GM12891 (cell line): ENCODE results near the gene EDEM1.

Source experiments
- DNase-seq: peaks from one replicate; pipeline ENCODE4 v3.0.0; 2011; ENCODE audit warnings: low spot score; ENCODE audit not compliant: insufficient read length
- FAIRE-seq: peaks from 2 replicates; lab custom pipeline; 2011; peaks lifted over from hg19 to GRCh38; lab: Jason Lieb, UNC
- PAX5 ChIP-seq: IDR thresholded peaks from 2 replicates; pipeline ENCODE4 v1.6.1; 2011; ENCODE audit warnings: low read length, moderate library complexity, mild to moderate bottlenecking; ENCODE audit not compliant: insufficient read depth, severe bottlenecking
- POLR2A ChIP-seq: IDR thresholded peaks from 2 replicates; pipeline ENCODE4 v1.6.1; 2011; ENCODE audit warnings: low read depth, low read length, control low read depth
- POLR2AphosphoS5 ChIP-seq: IDR thresholded peaks from 2 replicates; pipeline ENCODE4 v1.6.1; 2011; ENCODE audit warnings: low read depth, low read length, control low read depth
- POU2F2 ChIP-seq: IDR thresholded peaks from 2 replicates; pipeline ENCODE4 v1.6.1; 2011; ENCODE audit warnings: low read depth, mild to moderate bottlenecking, control low read depth, low read length, moderate library complexity
- SPI1 ChIP-seq: IDR thresholded peaks from 2 replicates; pipeline ENCODE4 v1.6.1; 2011; ENCODE audit warnings: low read depth, low read length, control low read depth
- TAF1 ChIP-seq: IDR thresholded peaks from 2 replicates; pipeline ENCODE4 v1.6.1; 2011; ENCODE audit warnings: low read depth, low read length, control low read depth

The EDEM1 gene

GRCh38 chr3:5151586-5151985, 35.9 kb upstream of the EDEM1 start:
- FAIRE-seq (no peak), DNase-seq (no peak)
- TF ChIP-seq PAX5 (peak; percentile 54), TAF1 (no peak)

GRCh38 chr3:5153074-5153473, 34.4 kb upstream of the EDEM1 start:
- FAIRE-seq = no peak
- TF ChIP-seq POLR2A = no peak
- TF ChIP-seq POLR2AphosphoS5 = no peak
- TF ChIP-seq TAF1 = no peak
- TF ChIP-seq POU2F2 = no peak
- TF ChIP-seq PAX5 = no peak
- TF ChIP-seq SPI1 = no peak
- no peak for DNase-seq

DNA sequence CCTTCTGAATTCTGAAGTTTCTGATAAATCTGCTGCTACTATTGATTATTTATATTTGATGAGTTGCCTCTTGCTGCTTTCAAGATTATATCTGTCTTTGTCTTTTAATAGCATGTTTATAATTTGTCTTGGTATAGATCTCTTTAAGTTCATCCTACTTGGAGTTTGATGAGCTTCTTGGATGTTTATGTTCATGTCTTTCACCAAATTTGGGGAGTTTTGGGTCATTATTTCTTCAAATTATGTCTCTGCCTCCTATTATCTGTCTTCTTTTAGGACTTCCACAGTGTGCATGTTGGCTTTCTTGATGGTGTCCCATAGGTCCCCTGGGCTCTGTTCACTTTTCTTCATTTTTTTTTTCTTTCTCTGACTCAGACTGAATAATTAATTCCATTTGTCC, 32.3 kb upstream of the EDEM1 start:
- TF ChIP-seq TAF1 = no peak
- TF ChIP-seq POLR2A = no peak
- TF ChIP-seq PAX5 = no peak
- TF ChIP-seq POLR2AphosphoS5 = no peak
- TF ChIP-seq SPI1 = no peak
- TF ChIP-seq POU2F2 = no peak
- no peak for DNase-seq
- no peak for FAIRE-seq

- no peak for DNase-seq
- FAIRE-seq = no peak
- no peak for TF ChIP-seq PAX5
- TF ChIP-seq SPI1 = no peak
- no peak for TF ChIP-seq POLR2A
- TF ChIP-seq POU2F2 = no peak
- no peak for TF ChIP-seq POLR2AphosphoS5
- no peak for TF ChIP-seq TAF1
Observed at GRCh38 chr3:5160321-5160720, 27.2 kb upstream of the EDEM1 start.

DNA sequence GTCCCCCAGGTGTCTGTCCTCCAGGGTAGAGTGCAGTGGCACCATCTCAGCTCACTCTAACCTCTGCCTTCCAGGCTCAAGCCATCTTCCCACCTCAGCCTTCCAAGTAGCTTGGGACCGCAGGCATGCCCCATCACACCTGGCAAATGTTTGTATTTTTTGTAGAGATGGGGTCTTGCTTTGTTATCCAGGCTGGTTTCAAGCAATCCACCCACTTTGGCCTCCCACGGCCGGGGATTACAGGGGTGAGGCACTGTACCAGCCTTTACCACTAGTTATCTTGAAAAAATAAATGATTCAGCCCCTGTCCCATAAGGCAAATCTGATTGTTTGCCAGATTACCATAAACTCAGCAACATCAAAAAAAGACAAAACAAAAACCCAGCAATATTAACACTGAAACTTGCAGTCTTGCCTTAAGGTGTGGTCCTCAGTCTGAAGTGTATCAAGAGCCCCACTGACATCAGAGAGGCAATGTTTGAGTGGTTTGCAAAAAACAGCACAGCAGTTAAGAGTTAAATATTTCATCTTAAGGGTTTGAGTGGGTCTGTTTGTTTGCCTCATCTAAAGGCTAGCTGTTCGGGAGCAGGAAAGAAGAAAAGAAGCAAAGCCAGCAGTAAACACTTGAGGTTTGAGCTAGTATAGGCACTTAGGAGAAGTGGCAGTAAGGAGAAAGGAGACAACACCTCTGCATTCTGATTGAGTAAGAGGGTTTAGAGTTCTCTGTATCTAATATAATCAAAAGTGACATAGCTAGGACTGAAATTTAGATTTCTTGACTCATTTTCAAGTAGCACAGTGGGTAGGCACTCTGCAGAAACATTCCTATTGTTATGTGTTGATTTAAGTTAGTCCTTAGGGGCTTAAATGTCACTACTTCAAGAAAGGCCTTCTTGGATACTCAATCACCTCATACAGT, 26.3 kb upstream of the EDEM1 start:
- TF ChIP-seq SPI1 = no peak
- no peak for TF ChIP-seq POU2F2
- TF ChIP-seq TAF1 = no peak
- TF ChIP-seq POLR2A = no peak
- TF ChIP-seq PAX5 = no peak
- no peak for TF ChIP-seq POLR2AphosphoS5
- FAIRE-seq = peak; percentile 45

DNA sequence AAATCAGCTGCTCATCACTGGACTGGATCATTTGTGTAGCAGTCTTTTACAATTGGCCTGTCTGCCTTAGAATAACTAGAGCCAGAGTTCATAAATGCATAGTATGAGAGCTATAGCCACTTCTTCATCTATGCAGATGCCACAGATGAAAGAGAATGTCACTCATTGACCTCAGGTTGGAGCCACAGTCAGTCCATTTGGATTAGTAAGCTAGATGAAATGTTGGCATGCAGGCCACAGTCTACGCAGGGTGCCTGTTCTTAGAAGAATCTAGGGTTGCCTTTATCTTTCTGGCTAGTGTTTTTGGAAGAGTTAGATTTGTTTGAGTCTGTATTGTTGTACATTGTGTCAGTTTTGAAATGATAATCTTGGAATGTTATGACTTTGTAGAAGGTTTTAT, 25.4 kb upstream of the EDEM1 start:
- FAIRE-seq (peak; percentile 60), DNase-seq (no peak)
- no peak for TF ChIP-seq TAF1
- no peak for TF ChIP-seq SPI1
- TF ChIP-seq POU2F2 = no peak
- no peak for TF ChIP-seq POLR2A
- TF ChIP-seq POLR2AphosphoS5 = no peak
- no peak for TF ChIP-seq PAX5

More for the DNA sequence above, 26.3 kb upstream of the EDEM1 start:
- no peak for DNase-seq

DNA sequence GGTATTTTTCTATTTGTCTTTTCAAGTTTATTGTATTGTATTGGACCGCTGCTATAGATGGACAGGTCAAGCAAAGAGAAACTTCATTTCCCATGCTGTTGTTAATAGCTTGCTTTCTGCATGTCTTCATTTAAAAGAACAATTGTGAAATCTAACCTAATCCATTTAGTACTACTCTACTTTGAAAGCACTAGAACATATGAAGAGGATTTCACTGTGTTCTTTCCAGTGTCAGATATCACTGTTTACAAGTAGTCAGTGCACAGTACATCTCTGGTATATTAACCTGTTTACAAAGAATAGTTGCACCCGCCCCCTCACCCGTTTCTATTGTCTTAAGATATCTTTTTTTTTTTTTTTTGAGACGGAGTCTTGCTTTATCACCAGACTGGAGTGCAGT, 21.8 kb upstream of the EDEM1 start:
- no peak for DNase-seq
- TF ChIP-seq POLR2A (no peak), POLR2AphosphoS5 (no peak), POU2F2 (no peak), SPI1 (no peak), PAX5 (no peak), TAF1 (no peak)
- no peak for FAIRE-seq

DNA sequence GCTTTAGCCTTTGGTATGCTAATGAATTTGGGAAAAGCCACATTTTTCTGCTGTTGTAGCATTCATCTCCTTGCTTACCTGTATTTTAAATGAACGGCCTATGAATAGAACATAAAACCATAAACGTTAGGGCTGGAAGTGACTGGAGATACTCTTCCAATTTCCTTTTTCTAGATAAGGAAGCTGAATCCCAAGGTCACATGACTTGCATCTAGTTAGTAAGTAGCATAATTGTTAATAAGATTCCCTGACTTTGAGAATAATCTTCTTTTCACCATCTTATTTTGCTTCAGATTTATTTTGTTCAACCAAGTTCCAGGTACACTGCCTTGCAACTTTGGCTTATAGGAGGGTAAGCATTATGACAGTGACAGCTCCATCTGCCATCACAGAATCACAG, 20.7 kb upstream of the EDEM1 start:
- FAIRE-seq (no peak), DNase-seq (no peak)
- TF ChIP-seq TAF1 (no peak), POLR2AphosphoS5 (no peak), PAX5 (no peak), POU2F2 (no peak), POLR2A (no peak), SPI1 (no peak)

DNA sequence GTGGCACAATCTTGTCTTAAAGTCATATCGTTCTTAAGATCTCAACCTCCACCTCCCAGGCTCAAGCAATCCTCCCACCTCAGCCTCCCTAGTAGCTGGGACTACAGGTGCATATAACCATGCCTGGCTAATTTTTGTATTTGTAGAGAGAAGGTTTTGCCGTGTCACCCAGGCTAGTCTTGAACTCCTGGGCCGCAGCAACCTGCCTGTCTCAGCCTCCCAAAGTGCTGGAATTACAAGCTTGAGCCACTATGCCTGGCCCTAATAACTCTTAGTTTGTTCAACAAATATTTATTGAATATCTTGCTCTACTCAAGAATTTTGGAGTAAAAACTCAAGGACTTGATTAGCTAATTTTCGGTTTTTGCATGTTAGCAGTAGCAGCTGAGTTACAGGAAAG, 19.4 kb upstream of the EDEM1 start:
- TF ChIP-seq TAF1 = no peak
- TF ChIP-seq SPI1 = no peak
- TF ChIP-seq POU2F2 = no peak
- TF ChIP-seq POLR2AphosphoS5 = no peak
- TF ChIP-seq PAX5 = no peak
- no peak for TF ChIP-seq POLR2A
- no peak for DNase-seq
- FAIRE-seq = no peak

GRCh38 chr3:5169807-5170206, 17.7 kb upstream of the EDEM1 start:
- FAIRE-seq (no peak), DNase-seq (no peak)
- TF ChIP-seq POLR2A (no peak), POU2F2 (no peak), TAF1 (no peak), POLR2AphosphoS5 (no peak), PAX5 (no peak), SPI1 (no peak)
